Measurements from ENCODE around the gene ALDH1A1.

ALDH1A1 gene

GRCh38 chr9:72855890-72856523 lies 96.8 kb downstream of the ALDH1A1 start:
- no peak for DNase-seq (ENCODE audit: low read depth)

- no peak for DNase-seq (ENCODE audit: low read depth)
Observed at GRCh38 chr9:72855321-72855720, 97.5 kb downstream of the ALDH1A1 start.

Data from GM04504 (cell line).